Activated CD4-positive, alpha-beta T cell treated with anti-CD3 and anti-CD28 coated beads, Interleukin-2, amount 50 U/mL, for 48 hours (primary cell): ENCODE data around the gene RASA1.
"Not testable (repeated sequence)": the region's sequence is repeated elsewhere in the genome, so short reads cannot be mapped to it uniquely, and the experiment has no call there.

Experiments
- DNase-seq, 2 experiments: peaks; one replicate each; pipeline ENCODE4 v3.0.0-alpha.2; 2020

The RASA1 gene

GRCh38 chr5:87287266-87287665 is 19.6 kb downstream of the RASA1 start:
- DNase-seq: not testable (repeated sequence)

GRCh38 chr5:87298692-87299362 is 31.1 kb downstream of the RASA1 start:
- DNase-seq: no peak

- no peak for DNase-seq
These were observed 32.5 kb downstream of the RASA1 start for GRCh38 chr5:87300176-87300575.

- peak; percentile 33 to 50 for DNase-seq
These were observed 33.1 kb downstream of the RASA1 start for GRCh38 chr5:87300744-87301143.

- no peak for DNase-seq
These were observed 34.4 kb downstream of the RASA1 start for GRCh38 chr5:87302061-87302460.

- DNase-seq: no peak
These were observed 35.6 kb downstream of the RASA1 start for GRCh38 chr5:87303324-87303723.

DNA sequence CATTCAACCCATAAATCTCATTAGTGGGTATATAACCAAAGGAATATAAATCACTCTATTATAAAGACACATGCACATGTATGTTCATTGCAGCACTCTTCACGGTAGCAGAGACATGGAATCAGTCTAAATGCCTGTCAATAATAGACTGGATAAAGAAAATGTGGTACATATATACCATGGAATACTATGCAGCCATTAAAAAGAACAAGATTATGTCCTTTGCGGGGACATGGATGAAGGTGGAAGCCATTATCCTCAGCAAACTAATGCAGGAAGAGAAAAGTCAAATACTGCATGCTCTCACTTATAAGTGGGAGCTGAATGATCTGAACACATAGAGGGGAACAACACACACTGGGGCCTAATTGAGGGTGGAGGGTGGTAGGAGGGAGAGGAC is 38.4 kb downstream of the RASA1 start:
- not testable (repeated sequence) for DNase-seq

- DNase-seq: no peak
These were observed 40.2 kb downstream of the RASA1 start for GRCh38 chr5:87307796-87308423.

DNA sequence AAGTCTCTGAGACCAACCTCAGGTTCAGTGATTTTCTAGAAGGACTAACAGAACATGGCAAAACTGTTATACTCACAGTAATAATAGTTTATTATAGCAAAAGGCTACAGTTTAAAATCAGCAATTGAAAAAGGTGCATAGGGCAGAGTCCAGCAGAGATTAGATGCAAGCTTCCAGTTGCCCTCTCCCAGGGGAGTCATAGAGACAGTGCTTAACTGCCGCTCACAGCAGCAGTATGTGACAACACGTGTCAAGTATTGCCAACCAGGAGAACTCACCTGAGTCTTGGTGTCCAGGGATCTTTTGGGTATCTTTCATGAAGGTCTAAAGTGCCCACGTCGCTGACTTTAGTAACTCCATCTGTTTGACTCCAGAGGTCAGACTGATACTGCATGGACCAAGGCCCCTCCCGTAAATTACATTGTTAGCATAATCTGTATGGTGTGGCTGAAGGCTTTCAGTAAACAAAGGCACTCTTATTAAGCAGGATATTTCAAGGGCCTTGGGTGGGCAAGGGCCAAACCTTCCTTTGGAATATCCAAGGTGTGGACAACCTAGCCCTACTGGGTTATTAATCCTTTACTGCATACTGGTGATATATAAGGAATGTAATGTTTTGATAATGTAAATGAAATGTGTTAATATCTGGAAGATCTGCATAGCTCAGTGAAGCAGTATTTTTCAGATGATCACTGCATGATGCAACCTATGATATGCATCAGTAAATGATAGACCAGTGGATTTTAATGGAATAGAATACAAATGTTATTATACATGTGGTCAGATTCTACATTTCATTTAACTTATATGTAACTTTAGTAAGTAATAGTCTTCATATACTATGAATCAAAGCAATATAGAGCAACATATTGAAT is 44.0 kb downstream of the RASA1 start:
- DNase-seq: no peak

DNA sequence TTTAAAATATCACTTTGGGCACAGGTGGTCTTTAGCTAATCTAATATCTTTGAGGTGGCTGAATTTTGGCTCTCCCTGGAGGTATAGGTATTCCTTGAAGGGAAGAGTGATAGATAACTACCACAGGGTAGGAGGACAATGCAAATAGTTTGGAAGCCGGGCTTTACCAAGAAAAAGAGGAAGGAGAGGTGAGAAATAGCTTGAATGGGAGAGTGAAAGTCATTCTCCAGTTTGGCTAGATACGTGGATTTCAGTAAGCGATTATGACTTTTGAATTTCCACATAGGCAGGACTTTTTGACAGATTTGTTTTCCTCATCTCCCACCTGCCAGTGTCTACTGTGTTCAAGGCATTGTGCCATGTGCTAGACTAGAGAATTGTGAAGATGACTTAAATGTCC is 45.5 kb downstream of the RASA1 start:
- no peak for DNase-seq

- no peak for DNase-seq
These were observed 51.8 kb downstream of the RASA1 start for GRCh38 chr5:87319469-87319868.

DNA sequence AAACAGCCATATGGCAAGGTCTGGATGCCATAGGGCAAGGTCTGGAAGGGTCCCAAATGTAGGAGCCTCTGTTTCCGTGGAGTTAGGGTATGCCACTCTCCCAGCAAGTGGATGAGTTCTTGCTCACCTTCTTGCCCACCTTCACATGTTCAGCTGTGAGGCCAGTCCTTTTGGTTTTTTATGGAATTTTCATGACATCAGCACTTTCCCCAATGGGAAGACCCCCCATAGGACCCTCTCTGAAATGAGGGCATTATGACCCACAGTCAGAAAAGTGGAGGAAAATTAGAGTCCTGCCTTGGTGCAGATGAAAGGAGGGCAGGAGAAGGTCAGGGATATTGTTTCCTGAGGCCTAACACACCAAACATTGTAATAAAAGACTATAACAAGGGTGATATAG is 53.9 kb downstream of the RASA1 start:
- no peak for DNase-seq

- no peak for DNase-seq
These were observed 54.7 kb downstream of the RASA1 start for GRCh38 chr5:87322381-87322780.

GRCh38 chr5:87327998-87328397 is 60.3 kb downstream of the RASA1 start:
- DNase-seq: no peak

- no peak for DNase-seq
These were observed 61.4 kb downstream of the RASA1 start for GRCh38 chr5:87329114-87329513.

DNA sequence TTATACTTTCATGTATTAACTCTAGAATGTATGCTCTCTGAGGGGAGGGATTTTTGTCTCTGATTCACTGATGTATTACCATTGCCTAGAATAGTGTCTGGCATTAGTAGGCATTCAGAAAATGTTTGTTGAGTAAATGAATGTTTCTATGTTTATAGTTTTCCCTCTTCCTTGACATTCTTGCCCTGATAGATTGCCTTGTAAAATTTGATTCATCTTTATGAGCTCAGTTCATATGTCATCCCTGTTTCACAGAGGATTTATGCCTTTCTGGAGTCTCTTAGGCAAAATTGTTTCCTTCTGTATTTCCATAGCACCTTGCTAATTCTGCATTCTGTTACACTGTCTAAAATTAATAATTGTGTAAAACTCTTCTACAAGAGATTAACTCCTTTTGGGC is 72.3 kb downstream of the RASA1 start:
- DNase-seq: no peak

GRCh38 chr5:87340716-87341115 is 73.0 kb downstream of the RASA1 start:
- DNase-seq: no peak

- DNase-seq: no peak
These were observed 79.6 kb downstream of the RASA1 start for GRCh38 chr5:87347272-87347671.

DNA sequence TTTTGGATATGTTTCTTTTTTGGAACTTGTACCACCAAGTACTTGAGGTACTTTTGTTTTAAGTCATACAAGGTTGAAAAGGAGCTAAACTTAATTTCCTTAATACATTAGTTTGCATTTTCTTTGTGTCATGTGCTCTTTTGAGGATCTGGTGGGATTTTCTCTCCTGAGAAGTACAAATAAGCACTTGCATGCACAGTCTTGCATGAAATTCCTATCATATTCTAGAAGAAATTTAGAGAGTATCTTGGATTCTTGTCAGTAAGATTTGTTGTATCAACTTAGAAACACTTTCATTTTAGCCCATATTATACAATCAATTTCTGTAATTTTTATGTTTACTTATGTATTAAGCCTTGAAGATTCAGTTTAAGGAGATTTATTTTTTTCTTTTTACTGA is 80.2 kb downstream of the RASA1 start:
- no peak for DNase-seq

DNA sequence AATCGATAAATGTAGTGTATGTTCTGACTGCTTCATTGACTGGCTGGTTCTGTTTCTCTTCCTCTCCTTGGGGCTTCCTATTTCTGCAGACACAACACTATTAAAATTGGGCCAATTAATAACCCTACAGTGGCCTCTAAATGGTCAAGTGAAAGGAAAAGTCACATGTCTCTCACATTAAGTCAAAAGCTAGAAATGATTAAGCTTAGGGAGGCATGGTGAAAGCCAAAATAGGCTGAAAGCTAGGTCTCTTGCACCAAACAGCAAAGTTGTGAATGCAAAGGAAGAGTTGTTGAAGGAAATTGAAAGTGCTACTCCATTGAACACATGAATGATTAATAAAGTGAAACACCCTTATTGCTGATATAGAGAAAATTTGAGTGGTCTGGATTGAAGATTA is 86.8 kb downstream of the RASA1 start:
- no peak for DNase-seq

- no peak for DNase-seq
These were observed 91.4 kb downstream of the RASA1 start for GRCh38 chr5:87359106-87359505.

- no peak for DNase-seq
These were observed 92.4 kb downstream of the RASA1 start for GRCh38 chr5:87360132-87360531.

GRCh38 chr5:87361031-87361445 is 93.4 kb downstream of the RASA1 start:
- no peak for DNase-seq
